Panc1 (cell line): ENCODE data around the gene DUT.

Source experiments
- POLR2AphosphoS5 ChIP-seq: IDR thresholded peaks from 2 replicates; pipeline ENCODE4 v1.6.1; 2012; ENCODE audit warnings: mild to moderate bottlenecking, low read depth, low read length, moderate library complexity
- TCF7L2 ChIP-seq: IDR thresholded peaks from 2 replicates; pipeline ENCODE4 v1.6.1; 2011; ENCODE audit warnings: mild to moderate bottlenecking, low read depth, low read length, inconsistent platforms
- TF ChIP-seq, protein P1 (sequence below): fragments of 450-650 bp; IDR thresholded peaks from 2 replicates; pipeline ENCODE4 v1.5.1; 2017; ENCODE audit warnings: mild to moderate bottlenecking

DNA sequence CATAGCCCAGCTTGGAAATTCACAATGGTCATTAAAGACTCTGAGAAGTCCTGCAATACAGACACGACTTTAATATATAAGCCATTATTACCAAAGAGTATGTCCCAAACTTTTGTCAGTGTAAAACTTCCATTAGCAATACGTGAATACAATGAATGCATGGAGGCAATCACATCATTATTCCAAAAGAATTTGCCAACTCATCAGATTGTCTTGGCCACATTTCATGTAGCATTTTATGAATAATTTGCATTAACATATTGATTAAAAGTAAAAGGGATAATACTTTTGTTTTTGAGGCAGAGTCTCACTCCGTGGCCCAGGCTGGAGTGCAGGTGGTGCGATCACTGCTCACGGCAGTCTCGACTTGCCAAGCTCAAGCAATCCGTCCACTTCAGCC is 7.9 kb upstream of the DUT start:
- no peak for TF ChIP-seq TCF7L2
- TF ChIP-seq, protein P1, sequence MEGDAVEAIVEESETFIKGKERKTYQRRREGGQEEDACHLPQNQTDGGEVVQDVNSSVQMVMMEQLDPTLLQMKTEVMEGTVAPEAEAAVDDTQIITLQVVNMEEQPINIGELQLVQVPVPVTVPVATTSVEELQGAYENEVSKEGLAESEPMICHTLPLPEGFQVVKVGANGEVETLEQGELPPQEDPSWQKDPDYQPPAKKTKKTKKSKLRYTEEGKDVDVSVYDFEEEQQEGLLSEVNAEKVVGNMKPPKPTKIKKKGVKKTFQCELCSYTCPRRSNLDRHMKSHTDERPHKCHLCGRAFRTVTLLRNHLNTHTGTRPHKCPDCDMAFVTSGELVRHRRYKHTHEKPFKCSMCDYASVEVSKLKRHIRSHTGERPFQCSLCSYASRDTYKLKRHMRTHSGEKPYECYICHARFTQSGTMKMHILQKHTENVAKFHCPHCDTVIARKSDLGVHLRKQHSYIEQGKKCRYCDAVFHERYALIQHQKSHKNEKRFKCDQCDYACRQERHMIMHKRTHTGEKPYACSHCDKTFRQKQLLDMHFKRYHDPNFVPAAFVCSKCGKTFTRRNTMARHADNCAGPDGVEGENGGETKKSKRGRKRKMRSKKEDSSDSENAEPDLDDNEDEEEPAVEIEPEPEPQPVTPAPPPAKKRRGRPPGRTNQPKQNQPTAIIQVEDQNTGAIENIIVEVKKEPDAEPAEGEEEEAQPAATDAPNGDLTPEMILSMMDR: no peak
- no peak for TF ChIP-seq POLR2AphosphoS5
